ENCODE measurements around the gene SSR2. TPM values are rescaled to one million over a fixed set of nuclear protein-coding genes. Genes with fewer than 3 reads are reported as not detected.

The SSR2 gene
- total RNA-seq, 2 experiments from 2014 or later: 148 to 150 TPM

DNA sequence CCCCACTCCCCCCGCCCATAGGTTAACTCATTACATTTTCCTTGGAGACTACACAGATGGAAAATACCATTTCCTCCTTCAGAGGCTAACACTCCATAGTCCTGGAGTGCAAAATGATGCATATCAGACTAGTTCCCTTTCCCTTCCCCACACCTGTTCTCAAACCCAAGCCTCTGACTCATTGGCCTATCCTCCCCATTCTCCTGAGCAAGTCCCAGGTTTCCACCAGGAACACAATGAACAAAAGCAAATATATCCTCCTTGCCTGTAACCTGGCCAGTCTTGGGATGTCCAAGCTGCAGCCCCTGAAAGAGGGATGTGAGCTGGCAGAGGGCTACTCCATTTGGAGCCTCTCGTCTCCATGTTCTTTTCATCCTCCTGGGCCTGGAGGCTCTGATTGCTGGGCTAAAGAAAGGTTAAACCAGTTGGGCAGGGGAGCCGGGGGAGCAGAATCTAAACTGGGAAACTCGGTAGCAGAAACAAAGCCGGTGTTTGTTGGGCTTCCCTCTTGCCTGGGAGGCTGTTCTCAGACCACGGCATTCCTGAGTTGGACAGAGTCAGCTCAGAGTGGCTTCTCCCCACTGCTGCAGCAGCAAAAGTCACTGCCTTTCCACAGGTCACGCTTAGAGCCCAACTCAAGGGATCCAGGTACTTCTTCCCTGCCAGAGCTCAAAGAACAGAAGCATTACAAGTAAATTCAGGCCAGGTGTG is 13.9 kb downstream of the SSR2 start:
- DNase-seq: no peak
- ATAC-seq: no peak
- TF ChIP-seq, protein P1, sequence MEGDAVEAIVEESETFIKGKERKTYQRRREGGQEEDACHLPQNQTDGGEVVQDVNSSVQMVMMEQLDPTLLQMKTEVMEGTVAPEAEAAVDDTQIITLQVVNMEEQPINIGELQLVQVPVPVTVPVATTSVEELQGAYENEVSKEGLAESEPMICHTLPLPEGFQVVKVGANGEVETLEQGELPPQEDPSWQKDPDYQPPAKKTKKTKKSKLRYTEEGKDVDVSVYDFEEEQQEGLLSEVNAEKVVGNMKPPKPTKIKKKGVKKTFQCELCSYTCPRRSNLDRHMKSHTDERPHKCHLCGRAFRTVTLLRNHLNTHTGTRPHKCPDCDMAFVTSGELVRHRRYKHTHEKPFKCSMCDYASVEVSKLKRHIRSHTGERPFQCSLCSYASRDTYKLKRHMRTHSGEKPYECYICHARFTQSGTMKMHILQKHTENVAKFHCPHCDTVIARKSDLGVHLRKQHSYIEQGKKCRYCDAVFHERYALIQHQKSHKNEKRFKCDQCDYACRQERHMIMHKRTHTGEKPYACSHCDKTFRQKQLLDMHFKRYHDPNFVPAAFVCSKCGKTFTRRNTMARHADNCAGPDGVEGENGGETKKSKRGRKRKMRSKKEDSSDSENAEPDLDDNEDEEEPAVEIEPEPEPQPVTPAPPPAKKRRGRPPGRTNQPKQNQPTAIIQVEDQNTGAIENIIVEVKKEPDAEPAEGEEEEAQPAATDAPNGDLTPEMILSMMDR (IDR thresholded peaks at IDR 0.05): no peak
- peaks cover 16% of the 10 kb centered on the region for H3K4me1 Mint-ChIP-seq (ENCODE audit: low read depth)
- POLR2A ChIA-PET: interaction anchor here (0.7 to 1.3 kb wide), 4 partner anchors 16 to 60 kb away, joined by 3 to 6 read pairs (median 4); no protein-coding TSS in a partner anchor
- no peak overlapping the region for H3K4me3 Mint-ChIP-seq
- no peaks in the 10 kb centered on the region for H3K27me3 Mint-ChIP-seq
- CTCF ChIA-PET: interaction anchor here (1.3 to 3.1 kb wide), 4 partner anchors 10 to 73 kb away, joined by 4 to 12 read pairs (median 6); partner anchors contain the start of gene KHDC4
- H3K9me3 Mint-ChIP-seq: no peaks in the 10 kb centered on the region
- H3K36me3 Mint-ChIP-seq (ENCODE audit: low read depth): peaks cover 31% of the 10 kb centered on the region
- intact Hi-C loops (cut with micrococcal nuclease): no loop called here
- peak overlapping the region; percentile 48 for H3K27ac Mint-ChIP-seq

DNA sequence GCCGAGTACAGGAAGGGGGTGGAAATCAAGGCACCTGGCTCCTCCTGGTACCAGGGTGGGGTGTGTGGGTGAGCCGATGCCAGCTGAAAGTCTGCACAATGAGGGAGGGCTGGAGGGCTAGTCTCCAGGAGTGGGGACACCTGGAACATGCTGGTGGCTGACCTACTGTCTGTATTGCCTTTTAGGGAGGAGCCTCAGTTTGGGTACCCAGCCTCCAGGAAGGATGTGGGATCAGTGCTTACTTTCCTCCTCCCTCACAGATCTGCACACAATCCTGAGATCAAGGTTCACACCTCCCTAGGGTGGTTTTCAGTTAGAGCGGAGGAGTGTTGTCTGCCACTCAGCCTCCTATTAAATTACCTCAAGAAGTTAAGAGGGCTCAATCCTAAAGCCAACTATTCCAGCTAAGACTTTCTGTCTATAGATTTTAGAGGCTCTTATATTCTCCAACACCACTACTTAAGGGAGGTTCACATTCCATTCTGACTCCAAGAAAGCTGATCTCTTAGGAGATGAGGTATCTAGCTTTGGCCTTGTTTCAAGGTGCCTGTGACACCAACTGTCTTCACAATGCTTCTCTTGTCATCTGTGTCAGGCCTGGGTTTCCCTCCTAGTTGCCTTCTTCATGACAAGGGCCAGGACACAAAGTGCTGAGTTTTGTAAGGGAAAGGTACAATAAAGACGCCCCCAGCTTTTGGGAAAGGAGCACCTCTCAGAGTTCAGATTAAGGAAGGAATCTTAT is 15.7 kb downstream of the SSR2 start:
- no peaks in the 10 kb centered on the region for H3K27me3 Mint-ChIP-seq
- TF ChIP-seq, protein P1 (IDR thresholded peaks at IDR 0.05): no peak
- no peak overlapping the region for H3K4me3 Mint-ChIP-seq
- ChIA-PET POLR2A (interaction anchor here (0.6 to 1.0 kb wide), 3 partner anchors 10 to 62 kb away, joined by 3 read pairs; no protein-coding TSS in a partner anchor), CTCF (interaction anchor here (1.0 to 1.9 kb wide), 7 partner anchors 15 to 126 kb away, joined by 3 to 6 read pairs (median 4); no protein-coding TSS in a partner anchor)
- DNase-seq (peak; percentile 48), ATAC-seq (peak; percentile 85)
- H3K36me3 Mint-ChIP-seq (ENCODE audit: low read depth): peaks cover 17% of the 10 kb centered on the region
- peak overlapping the region; percentile 64 for H3K27ac Mint-ChIP-seq
- no peaks in the 10 kb centered on the region for H3K9me3 Mint-ChIP-seq
- peaks cover 16% of the 10 kb centered on the region for H3K4me1 Mint-ChIP-seq (ENCODE audit: low read depth)
- intact Hi-C loops (cut with micrococcal nuclease): no loop called here

DNA sequence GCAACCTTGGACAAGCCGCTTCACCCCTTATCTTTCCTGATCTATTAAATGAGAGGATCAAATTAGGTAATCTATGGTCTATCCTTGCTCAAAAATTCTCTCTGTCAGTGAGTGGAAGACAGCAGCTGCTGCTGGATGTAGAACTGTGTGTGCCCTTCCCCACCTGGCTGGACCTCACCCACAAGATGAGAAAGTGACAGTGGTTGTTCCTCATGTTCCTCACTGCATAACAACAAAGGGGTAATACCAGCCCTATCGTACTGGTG is 16.9 kb downstream of the SSR2 start:
- TF ChIP-seq, protein P1 (IDR thresholded peaks at IDR 0.05): no peak
- no peaks in the 10 kb centered on the region for H3K27me3 Mint-ChIP-seq
- no peaks in the 10 kb centered on the region for H3K9me3 Mint-ChIP-seq
- DNase-seq: no peak
- H3K4me3 Mint-ChIP-seq: no peak overlapping the region
- intact Hi-C loops (cut with micrococcal nuclease): no loop called here
- no peak overlapping the region for H3K27ac Mint-ChIP-seq
- POLR2A ChIA-PET: interaction anchor here (1.3 to 1.5 kb wide), 2 partner anchors 36 to 70 kb away, joined by 3 read pairs; partner anchors contain the start of gene KHDC4
- peaks cover 10% of the 10 kb centered on the region for H3K36me3 Mint-ChIP-seq (ENCODE audit: low read depth)
- H3K4me1 Mint-ChIP-seq (ENCODE audit: low read depth): peaks cover 16% of the 10 kb centered on the region
- no peak for ATAC-seq
- CTCF ChIA-PET: interaction anchor here (0.6 to 1.9 kb wide), 5 partner anchors 15 to 83 kb away, joined by 3 to 6 read pairs (median 4); partner anchors contain the start of gene ARHGEF2

DNA sequence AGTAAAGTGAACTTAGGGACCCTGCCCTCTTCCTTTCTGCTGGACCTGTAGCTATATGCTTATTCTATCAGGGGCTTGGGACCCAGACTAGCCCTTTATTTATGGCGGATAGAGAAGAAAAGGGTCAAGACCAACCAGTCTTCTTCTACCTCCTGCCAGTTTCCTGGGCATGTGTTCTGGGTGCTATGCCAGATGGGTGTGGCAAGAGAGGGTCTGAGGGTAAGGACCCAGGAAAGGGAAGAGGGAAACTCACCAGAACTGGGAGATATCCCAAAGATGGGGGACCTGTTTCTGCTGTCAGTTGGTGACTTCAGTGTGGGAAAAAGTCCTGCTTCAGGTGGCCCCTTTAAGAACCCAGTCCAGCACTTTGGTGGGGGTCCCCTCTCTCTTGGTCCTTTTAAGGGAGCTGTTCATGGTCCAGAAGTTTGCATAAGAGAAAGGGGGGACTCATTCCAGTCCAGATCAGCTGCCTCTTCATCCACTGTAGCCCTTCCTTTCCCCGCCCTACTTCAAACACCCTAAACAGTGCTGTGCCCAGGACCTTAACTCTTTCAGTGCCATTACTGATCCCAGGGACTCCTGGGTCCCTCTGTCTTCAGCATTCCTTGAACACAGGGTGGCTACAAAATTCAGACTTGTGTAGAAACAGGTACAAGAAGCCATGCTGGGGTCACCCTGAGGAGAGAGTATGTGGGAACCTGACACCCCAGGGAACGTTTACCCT is 18.4 kb downstream of the SSR2 start:
- H3K27ac Mint-ChIP-seq: no peak overlapping the region
- POLR2A ChIA-PET: interaction anchor here (1.3 kb wide), 1 partner anchor 34 kb away, joined by 3 read pairs; no protein-coding TSS in a partner anchor

More for the DNA sequence above, 18.4 kb downstream of the SSR2 start:
- no peak for ATAC-seq
- no peaks in the 10 kb centered on the region for H3K27me3 Mint-ChIP-seq
- no peak for DNase-seq
- H3K4me1 Mint-ChIP-seq (ENCODE audit: low read depth): peaks cover 16% of the 10 kb centered on the region
- H3K36me3 Mint-ChIP-seq (ENCODE audit: low read depth): peaks cover 4% of the 10 kb centered on the region
- H3K4me3 Mint-ChIP-seq: no peak overlapping the region
- intact Hi-C loops (cut with micrococcal nuclease): no loop called here
- H3K9me3 Mint-ChIP-seq: no peaks in the 10 kb centered on the region
- CTCF ChIA-PET: interaction anchor here (0.7 to 3.0 kb wide), 5 partner anchors 13 to 72 kb away, joined by 3 to 11 read pairs (median 3); no protein-coding TSS in a partner anchor
- TF ChIP-seq, protein P1 (IDR thresholded peaks at IDR 0.05): no peak

All from activated CD8-positive, alpha-beta T cell treated with anti-CD3 and anti-CD28 coated beads for 36 hours (primary cell).